Kidney (tissue), 14 donors: ENCODE measurements around the gene ABCA1. TPM values are rescaled to one million over a fixed set of nuclear protein-coding genes. Genes with fewer than 3 reads are reported as not detected.

Source experiments
- DNase-seq, 5 donors: peaks; one replicate each; pipeline ENCODE4 v3.0.0-alpha.2; 2013 to 2020
- FAIRE-seq: peaks from 2 replicates; lab custom pipeline; 2012; peaks lifted over from hg19 to GRCh38; lab: Jason Lieb, UNC
- H3K27ac ChIP-seq, 2 donors: one replicate each; pipeline ENCODE4 v1.7.0; 2013; ENCODE audit warnings: low read depth in 2 of 2, low read length in 2 of 2, inconsistent platforms in 1 of 2
- H3K27me3 ChIP-seq: one replicate; pipeline ENCODE4 v1.7.1; 2013; ENCODE audit warnings: low read length, inconsistent platforms; ENCODE audit not compliant: control insufficient read depth, insufficient read depth
- H3K36me3 ChIP-seq, 3 donors: one replicate each; pipeline versions ENCODE4 v1.7.0 to v1.7.1; 2013; ENCODE audit warnings: low read length in 3 of 3, control low read depth in 1 of 3, inconsistent platforms in 1 of 3; ENCODE audit not compliant: insufficient read depth in 3 of 3, control insufficient read depth in 2 of 3
- H3K4me1 ChIP-seq, 3 donors: one replicate each; pipeline versions ENCODE4 v1.7.0 to v1.7.1; 2013; ENCODE audit warnings: low read length in 3 of 3, inconsistent platforms in 1 of 3, low read depth in 1 of 3; ENCODE audit not compliant: control insufficient read depth in 2 of 3, insufficient read depth in 2 of 3
- H3K4me3 ChIP-seq, 3 donors: one replicate each; pipeline versions ENCODE4 v1.7.0 to v1.8.1; 2013; ENCODE audit warnings: low read length in 3 of 3, control low read depth in 1 of 3, inconsistent platforms in 1 of 3
- H3K9ac ChIP-seq, 3 donors: one replicate each; pipeline versions ENCODE4 v1.7.0 to v1.7.1; 2013; ENCODE audit warnings: low read length in 3 of 3, control low read depth in 1 of 3, inconsistent platforms in 1 of 3
- H3K9me3 ChIP-seq, 3 donors: one replicate each; pipeline versions ENCODE4 v1.7.0 to v1.7.1; 2013; ENCODE audit warnings: low read length in 3 of 3, control low read depth in 1 of 3, inconsistent platforms in 1 of 3; ENCODE audit not compliant: control insufficient read depth in 2 of 3, insufficient read depth in 1 of 3
- CTCF ChIP-seq: IDR thresholded peaks from 3 replicates; pipeline ENCODE4 v1.5.1; 2012; ENCODE audit warnings: mild to moderate bottlenecking, moderate library complexity, borderline replicate concordance; ENCODE audit not compliant: insufficient read depth; ENCODE audit errors: extremely low read depth
- intact Hi-C: fragments of 100-400 bp; cut with DNase I; formaldehyde crosslinking; loops from one replicate; pipeline ENCODE4 v1.11.1; 2022
- polyA plus RNA-seq: library from polyadenylated mRNA; stranded (reverse); fragments of 350-450 nt; fragmentation: Illumina TruSeq; extraction: RNeasy Lipid Tissue Mini Kit (QIAGEN cat#74804); gene quantifications from one replicate; pipeline ENCODE4 v1.2.3, GENCODE V29; 2014; ENCODE audit warnings: low read depth, low replicate concordance; ENCODE audit not compliant: insufficient read depth
- total RNA-seq: library from RNA; stranded (reverse); fragmentation: NEBNext Ultra II Directional; extraction: Animal tissue kit (Norgen Biotek cat#: 25700); gene quantifications from one replicate; pipeline ENCODE4 v1.2.1, GENCODE V29; 2021
- donor health status: control.
- donor health status: control.
- donor health status: control.
- donor health status: control.
- donor health status: control.
- donor health status: DM: yes; HTN: yes; CAD: no.
- donor health status: Normal renal cell carcinoma (clear cell type).

Gene ABCA1
- total and polyA plus RNA-seq, 2 donors from 2014 or later = 1.4 to 26.1 TPM

- Histone ChIP-seq H3K27me3 (no peaks in the 10 kb centered on the region), H3K9me3 (no peaks in the 10 kb centered on the region), H3K27ac (no peak overlapping the region), H3K36me3 (peaks cover 0 to 21% (median 6%) of the 10 kb centered on the region in 3 donors), H3K4me3 (no peak overlapping the region), H3K4me1 (peaks cover 4 to 9% (median 4%) of the 10 kb centered on the region in 3 donors), H3K9ac (no peak overlapping the region)
- no peak for FAIRE-seq
- DNase-seq = no peak
- TF ChIP-seq CTCF = no peak
- intact Hi-C loops = loop anchor here (10.0 kb wide), 1 partner anchor 295 kb away; no protein-coding TSS in a partner anchor
These were observed 67.7 kb downstream of the ABCA1 start for GRCh38 chr9:104860263-104860662.

- H3K9ac ChIP-seq = no peak overlapping the region
- no peak overlapping the region for H3K27ac ChIP-seq
- DNase-seq (no peak), FAIRE-seq (no peak)
- peaks cover 4% of the 10 kb centered on the region in 3 donors for H3K4me1 ChIP-seq
- peaks cover 0 to 21% (median 6%) of the 10 kb centered on the region in 3 donors for H3K36me3 ChIP-seq
- TF ChIP-seq CTCF = no peak
- intact Hi-C loops = no loop called here
- no peaks in the 10 kb centered on the region for H3K9me3 ChIP-seq
- no peak overlapping the region for H3K4me3 ChIP-seq
- no peaks in the 10 kb centered on the region for H3K27me3 ChIP-seq
These were observed 69.1 kb downstream of the ABCA1 start for GRCh38 chr9:104858846-104859245.

GRCh38 chr9:104858271-104858670 lies 69.7 kb downstream of the ABCA1 start:
- H3K27ac ChIP-seq = no peak overlapping the region
- H3K9ac ChIP-seq = no peak overlapping the region
- H3K27me3 ChIP-seq = no peaks in the 10 kb centered on the region
- H3K36me3 ChIP-seq = peaks cover 0 to 21% (median 6%) of the 10 kb centered on the region in 3 donors
- DNase-seq (no peak), FAIRE-seq (no peak)
- no peaks in the 10 kb centered on the region for H3K9me3 ChIP-seq
- TF ChIP-seq CTCF = no peak
- H3K4me1 ChIP-seq = peaks cover 0 to under 1% (median under 1%) of the 10 kb centered on the region in 3 donors
- H3K4me3 ChIP-seq = no peak overlapping the region
- intact Hi-C loops = no loop called here
